Measurements from ENCODE around the gene ALG9. TPM values are rescaled to one million over a fixed set of nuclear protein-coding genes. Genes with fewer than 3 reads are reported as not detected.
A peak's percentile ranks its signal among the peaks of the same experiment; 100 is the strongest.

ALG9 gene
- total RNA-seq, 1 donor from 2014 or later, result 26.6 TPM

DNA sequence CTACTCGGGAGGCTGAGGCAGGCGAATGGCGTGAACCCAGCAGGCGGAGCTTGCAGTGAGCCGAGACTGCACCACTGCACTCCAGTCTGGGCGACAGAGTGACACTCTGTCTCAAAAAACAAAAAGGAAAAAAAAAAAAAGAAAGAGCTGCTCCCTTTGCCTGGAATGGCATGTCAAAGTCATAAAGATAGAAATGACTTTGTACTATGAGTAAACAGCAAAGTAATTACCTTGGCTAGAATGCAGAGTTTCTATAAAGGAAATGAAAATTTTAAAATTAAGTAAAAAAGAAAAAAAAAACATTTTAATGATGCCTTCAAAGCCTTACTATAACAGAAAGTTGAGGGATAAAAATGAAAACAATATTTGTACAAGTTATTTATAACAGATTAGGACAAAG lies 115.3 kb downstream of the ALG9 start:
- no peak overlapping the region for H3K27ac ChIP-seq
- TF ChIP-seq CTCF (IDR thresholded peaks at IDR 0.05), result no peak
- DNase-seq (no peak), ATAC-seq (no peak)
- H3K4me3 ChIP-seq, result no peak overlapping the region
- H3K27me3 ChIP-seq, result no peaks in the 10 kb centered on the region
- peaks cover 91% of the 10 kb centered on the region for H3K36me3 ChIP-seq
- H3K4me1 ChIP-seq, result no peaks in the 10 kb centered on the region
- H3K9me3 ChIP-seq, result no peaks in the 10 kb centered on the region
- intact Hi-C loops (cut with DNase I), result no loop called here

DNA sequence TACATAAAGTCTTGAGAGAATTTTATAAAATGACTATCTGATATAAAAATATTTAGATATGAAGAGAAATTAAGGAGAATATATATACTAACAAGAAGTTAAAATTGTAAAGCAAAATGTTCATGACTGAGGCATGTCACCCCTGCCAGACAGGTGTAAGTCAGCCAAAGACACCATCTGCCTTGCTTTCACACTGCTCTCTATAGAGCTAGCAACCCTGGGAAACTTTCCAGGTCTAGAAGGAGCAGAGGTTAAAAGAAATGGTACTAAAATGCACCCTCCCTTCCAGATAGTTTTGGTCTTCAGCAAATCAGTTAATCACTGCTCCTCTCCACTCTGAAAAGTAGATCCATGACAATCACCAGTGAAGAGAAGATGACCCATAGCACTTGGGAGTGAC lies 121.7 kb downstream of the ALG9 start:
- no peaks in the 10 kb centered on the region for H3K27me3 ChIP-seq
- no peak overlapping the region for H3K4me3 ChIP-seq
- intact Hi-C loops (cut with DNase I), result no loop called here
- no peak for DNase-seq
- H3K27ac ChIP-seq, result no peak overlapping the region
- no peak for ATAC-seq
- no peak for TF ChIP-seq CTCF (IDR thresholded peaks at IDR 0.05)
- H3K4me1 ChIP-seq, result peaks cover 5% of the 10 kb centered on the region
- H3K36me3 ChIP-seq, result peaks cover 96% of the 10 kb centered on the region
- no peaks in the 10 kb centered on the region for H3K9me3 ChIP-seq

DNA sequence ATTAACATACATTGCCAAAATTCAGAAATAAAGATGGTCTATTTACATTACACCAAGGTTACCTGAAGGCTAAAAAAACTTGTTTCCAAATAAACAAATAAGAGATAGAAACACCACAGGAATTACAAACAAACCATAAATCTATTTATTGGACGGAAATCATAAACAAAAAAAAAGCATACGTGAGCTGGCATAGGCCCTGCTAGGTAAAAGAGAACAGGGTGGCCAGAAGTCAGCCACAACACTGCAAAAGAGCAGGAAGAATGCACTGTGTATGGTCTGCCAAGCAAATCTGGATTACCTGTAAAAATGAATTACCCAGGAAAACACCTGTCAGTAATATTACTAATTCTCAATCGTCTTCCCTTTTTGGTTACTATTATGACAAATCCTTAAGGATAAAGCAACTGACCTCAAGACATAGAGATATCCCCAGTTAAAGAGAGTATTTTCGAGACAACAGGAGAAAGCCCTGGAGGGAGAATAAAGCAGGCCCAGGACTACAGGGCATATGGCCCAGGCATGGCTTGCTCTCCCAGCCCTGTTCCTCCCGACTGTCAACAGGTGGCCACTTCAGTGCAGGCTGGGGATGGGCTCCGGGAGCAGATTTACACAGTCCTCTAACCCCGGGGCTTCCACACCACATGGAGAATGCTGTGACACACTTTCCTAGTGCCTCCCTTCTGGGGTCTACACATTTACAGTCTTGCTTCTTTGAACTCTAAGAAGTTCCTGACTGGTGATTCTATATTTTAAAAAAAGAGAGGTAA lies 123.2 kb downstream of the ALG9 start:
- ATAC-seq (peak; percentile 26), DNase-seq (no peak)
- Histone ChIP-seq H3K9me3 (no peaks in the 10 kb centered on the region), H3K27me3 (no peaks in the 10 kb centered on the region), H3K4me1 (peaks cover 5% of the 10 kb centered on the region), H3K27ac (no peak overlapping the region), H3K36me3 (peaks cover 96% of the 10 kb centered on the region), H3K4me3 (no peak overlapping the region)
- intact Hi-C loops (cut with DNase I), result no loop called here
- no peak for TF ChIP-seq CTCF (IDR thresholded peaks at IDR 0.05)

DNA sequence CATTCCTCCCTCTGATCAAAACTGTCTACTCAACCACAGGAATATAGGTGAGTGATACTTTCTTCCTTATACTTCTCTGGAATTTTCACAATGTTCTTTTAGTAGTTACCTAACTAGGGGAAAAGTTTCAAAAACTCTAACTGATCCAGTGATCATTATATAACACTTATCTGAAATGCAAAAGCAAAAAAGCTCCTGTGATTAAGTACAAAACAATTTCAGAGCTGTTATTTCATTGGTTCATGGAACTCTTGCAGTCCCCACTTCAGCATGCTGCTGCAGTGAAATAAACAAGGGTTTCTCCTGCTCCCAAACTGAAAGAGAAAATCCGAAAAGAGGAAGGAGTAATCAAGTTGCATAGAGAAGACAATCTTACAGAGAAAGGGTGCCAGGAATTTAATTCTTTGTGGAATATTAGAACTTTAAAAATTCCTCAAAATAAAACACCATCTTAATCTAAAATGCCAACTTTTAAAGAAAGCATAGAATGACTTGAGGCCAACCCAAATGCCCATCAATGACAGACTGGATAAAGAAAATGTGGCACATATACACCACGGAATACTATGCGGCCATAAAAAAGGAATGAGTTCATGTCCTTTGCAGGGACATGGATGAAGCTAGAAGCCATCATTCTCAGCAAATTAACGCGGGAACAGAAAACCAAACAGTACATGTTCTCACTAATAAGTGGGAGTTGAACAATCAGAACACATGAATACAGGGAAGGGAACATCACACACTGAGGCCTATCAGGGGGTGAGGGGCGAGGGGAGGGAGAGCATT lies 125.5 kb downstream of the ALG9 start:
- Histone ChIP-seq H3K9me3 (no peaks in the 10 kb centered on the region), H3K36me3 (peaks cover 95% of the 10 kb centered on the region), H3K27ac (no peak overlapping the region), H3K4me1 (peaks cover 5% of the 10 kb centered on the region), H3K27me3 (no peaks in the 10 kb centered on the region), H3K4me3 (no peak overlapping the region)
- ATAC-seq, result no peak
- intact Hi-C loops (cut with DNase I), result no loop called here
- no peak for DNase-seq
- no peak for TF ChIP-seq CTCF (IDR thresholded peaks at IDR 0.05)

GRCh38 chr11:111743700-111744099 lies 127.7 kb downstream of the ALG9 start:
- no peaks in the 10 kb centered on the region for H3K9me3 ChIP-seq
- H3K27ac ChIP-seq, result no peak overlapping the region
- peaks cover 80% of the 10 kb centered on the region for H3K36me3 ChIP-seq
- TF ChIP-seq CTCF (IDR thresholded peaks at IDR 0.05), result no peak
- H3K27me3 ChIP-seq, result no peaks in the 10 kb centered on the region
- intact Hi-C loops (cut with DNase I), result no loop called here
- H3K4me3 ChIP-seq, result no peak overlapping the region
- ATAC-seq (no peak), DNase-seq (no peak)
- peaks cover 5% of the 10 kb centered on the region for H3K4me1 ChIP-seq
